Measurements from ENCODE around the gene PPA1. TPM values are rescaled to one million over a fixed set of nuclear protein-coding genes. Genes with fewer than 3 reads are reported as not detected.
"Not testable (repeated sequence)": the region's sequence is repeated elsewhere in the genome, so short reads cannot be mapped to it uniquely, and the experiment has no call there.

Gene PPA1
- total RNA-seq, 6 experiments from 2014 or later = 105 to 132 (median 121) TPM

- no peak for DNase-seq
- no peak overlapping the region for H3K4me3 Mint-ChIP-seq
- no peak overlapping the region for H3K27ac Mint-ChIP-seq
- H3K9me3 Mint-ChIP-seq = no peaks in the 10 kb centered on the region; the same call in 1 of the 2 replicates
- H3K27me3 Mint-ChIP-seq (ENCODE audit: insufficient read depth) = peaks cover 63% of the 10 kb centered on the region
- H3K36me3 Mint-ChIP-seq (ENCODE audit: low read depth) = no peaks in the 10 kb centered on the region
- H3K4me1 Mint-ChIP-seq (ENCODE audit: low read depth) = no peaks in the 10 kb centered on the region
- TF ChIP-seq, protein P1, sequence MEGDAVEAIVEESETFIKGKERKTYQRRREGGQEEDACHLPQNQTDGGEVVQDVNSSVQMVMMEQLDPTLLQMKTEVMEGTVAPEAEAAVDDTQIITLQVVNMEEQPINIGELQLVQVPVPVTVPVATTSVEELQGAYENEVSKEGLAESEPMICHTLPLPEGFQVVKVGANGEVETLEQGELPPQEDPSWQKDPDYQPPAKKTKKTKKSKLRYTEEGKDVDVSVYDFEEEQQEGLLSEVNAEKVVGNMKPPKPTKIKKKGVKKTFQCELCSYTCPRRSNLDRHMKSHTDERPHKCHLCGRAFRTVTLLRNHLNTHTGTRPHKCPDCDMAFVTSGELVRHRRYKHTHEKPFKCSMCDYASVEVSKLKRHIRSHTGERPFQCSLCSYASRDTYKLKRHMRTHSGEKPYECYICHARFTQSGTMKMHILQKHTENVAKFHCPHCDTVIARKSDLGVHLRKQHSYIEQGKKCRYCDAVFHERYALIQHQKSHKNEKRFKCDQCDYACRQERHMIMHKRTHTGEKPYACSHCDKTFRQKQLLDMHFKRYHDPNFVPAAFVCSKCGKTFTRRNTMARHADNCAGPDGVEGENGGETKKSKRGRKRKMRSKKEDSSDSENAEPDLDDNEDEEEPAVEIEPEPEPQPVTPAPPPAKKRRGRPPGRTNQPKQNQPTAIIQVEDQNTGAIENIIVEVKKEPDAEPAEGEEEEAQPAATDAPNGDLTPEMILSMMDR (IDR thresholded peaks at IDR 0.05) = no peak
Measured at GRCh38 chr10:70253878-70254765, 20.9 kb upstream of the PPA1 start.

- Mint-ChIP-seq H3K27ac (no peak overlapping the region), H3K9me3 (no peaks in the 10 kb centered on the region; the same call in 1 of the 2 replicates), H3K27me3 (ENCODE audit: insufficient read depth) (peaks cover 61% of the 10 kb centered on the region), H3K4me1 (ENCODE audit: low read depth) (no peaks in the 10 kb centered on the region), H3K4me3 (no peak overlapping the region), H3K36me3 (ENCODE audit: low read depth) (no peaks in the 10 kb centered on the region)
- TF ChIP-seq, protein P1 (IDR thresholded peaks at IDR 0.05) = no peak
- no peak for DNase-seq
Measured at GRCh38 chr10:70250961-70251680, 17.9 kb upstream of the PPA1 start.

- no peak overlapping the region for H3K4me3 Mint-ChIP-seq
- no peaks in the 10 kb centered on the region; the same call in 1 of the 2 replicates for H3K9me3 Mint-ChIP-seq
- peaks cover 57% of the 10 kb centered on the region for H3K27me3 Mint-ChIP-seq (ENCODE audit: insufficient read depth)
- no peak overlapping the region for H3K27ac Mint-ChIP-seq
- TF ChIP-seq, protein P1 (IDR thresholded peaks at IDR 0.05) = no peak
- DNase-seq = no peak
- H3K36me3 Mint-ChIP-seq (ENCODE audit: low read depth) = no peaks in the 10 kb centered on the region
- no peaks in the 10 kb centered on the region for H3K4me1 Mint-ChIP-seq (ENCODE audit: low read depth)
Measured at GRCh38 chr10:70247360-70247759, 14.1 kb upstream of the PPA1 start.

DNA sequence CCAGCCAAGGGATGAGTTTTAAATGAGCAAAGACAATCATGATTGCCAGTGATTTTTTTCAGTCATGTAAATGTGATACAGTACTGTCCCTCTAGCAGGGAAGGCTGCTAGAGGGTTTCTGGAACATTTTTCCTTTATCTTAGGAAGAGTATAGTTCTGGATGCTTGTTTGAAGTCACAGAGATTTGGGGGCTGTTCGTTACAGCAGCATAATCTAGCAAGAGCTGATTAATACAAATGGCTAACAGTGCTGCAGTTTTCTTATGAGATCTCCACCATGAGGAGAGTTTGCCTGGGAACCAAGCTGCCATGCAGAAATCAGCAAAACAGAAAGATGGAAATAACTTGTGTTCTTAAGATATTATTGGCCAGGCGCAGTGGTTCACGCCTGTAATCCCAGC is 7.9 kb upstream of the PPA1 start:
- no peak overlapping the region for H3K27ac Mint-ChIP-seq
- H3K4me3 Mint-ChIP-seq = no peak overlapping the region
- H3K27me3 Mint-ChIP-seq (ENCODE audit: insufficient read depth) = peaks cover 29% of the 10 kb centered on the region
- no peaks in the 10 kb centered on the region for H3K4me1 Mint-ChIP-seq (ENCODE audit: low read depth)
- DNase-seq = no peak
- TF ChIP-seq, protein P1 (IDR thresholded peaks at IDR 0.05) = no peak
- no peaks in the 10 kb centered on the region for H3K36me3 Mint-ChIP-seq (ENCODE audit: low read depth)
- H3K9me3 Mint-ChIP-seq = peaks cover 7% of the 10 kb centered on the region

DNA sequence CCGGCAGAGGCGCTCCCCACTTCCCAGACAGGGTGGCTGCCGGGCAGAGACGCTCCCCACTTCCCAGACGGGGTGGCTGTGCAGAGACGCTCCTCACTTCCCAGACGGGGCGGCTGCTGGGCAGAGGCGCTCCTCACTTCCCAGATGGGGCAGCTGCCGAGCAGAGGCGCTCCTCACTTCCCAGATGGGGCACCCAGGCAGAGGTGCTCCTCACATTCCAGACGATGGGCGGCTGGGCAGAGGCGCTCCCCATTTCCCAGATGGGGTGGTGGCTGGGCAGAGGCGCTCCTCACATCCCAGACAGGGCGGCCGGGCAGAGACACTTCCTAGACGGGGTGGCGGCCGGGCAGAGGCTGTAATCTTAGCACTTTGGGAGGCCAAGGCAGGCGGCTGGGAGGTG is 6.8 kb upstream of the PPA1 start:
- H3K4me1 Mint-ChIP-seq (ENCODE audit: low read depth); H3K4me3 Mint-ChIP-seq; H3K27ac Mint-ChIP-seq; H3K9me3 Mint-ChIP-seq; H3K36me3 Mint-ChIP-seq (ENCODE audit: low read depth); DNase-seq: not testable (repeated sequence)
- H3K27me3 Mint-ChIP-seq (ENCODE audit: insufficient read depth) = peaks cover 20% of the 10 kb centered on the region

DNA sequence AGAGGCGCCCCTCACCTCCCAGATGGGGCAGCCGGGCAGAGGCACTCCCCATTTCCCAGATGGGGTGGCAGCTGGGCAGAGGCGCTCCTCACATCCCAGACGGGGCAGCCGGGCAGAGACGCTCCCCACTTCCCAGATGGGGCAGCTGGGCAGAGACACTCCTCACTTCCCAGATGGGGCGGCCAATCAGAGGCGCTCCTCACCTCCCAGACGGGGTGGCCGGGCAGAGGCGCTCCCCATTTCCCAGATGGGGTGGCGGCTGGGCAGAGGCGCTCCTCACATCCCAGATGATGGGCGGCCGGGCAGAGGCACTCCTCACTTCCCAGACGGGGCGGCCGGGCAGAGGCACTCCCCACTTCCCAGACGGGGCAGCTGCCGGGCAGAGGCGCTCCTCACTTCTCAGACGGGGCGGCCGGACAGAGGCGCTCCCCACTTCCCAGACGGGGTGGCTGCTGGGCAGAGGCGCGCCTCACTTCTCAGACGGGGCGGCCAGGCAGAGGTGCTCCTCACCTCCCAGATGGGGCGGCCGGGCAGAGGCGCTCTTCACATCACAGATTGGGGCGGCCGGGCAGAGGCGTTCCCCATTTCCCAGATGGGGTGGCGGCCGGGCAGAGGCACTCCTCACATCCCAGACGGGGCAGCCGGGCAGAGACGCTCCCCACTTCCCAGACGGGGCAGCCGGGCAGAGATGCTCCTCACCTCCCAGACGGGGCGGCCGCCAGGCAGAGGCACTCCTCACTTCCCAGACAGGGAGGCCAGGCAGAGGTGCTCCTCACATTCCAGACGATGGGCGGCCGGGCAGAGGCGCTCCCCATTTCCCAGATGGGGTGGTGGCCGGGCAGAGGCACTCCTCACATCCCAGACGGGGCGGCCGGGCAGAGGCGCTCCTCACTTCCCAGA is 6.1 kb upstream of the PPA1 start:
- not testable (repeated sequence) for H3K9me3 Mint-ChIP-seq; H3K27ac Mint-ChIP-seq; H3K4me3 Mint-ChIP-seq; DNase-seq; H3K36me3 Mint-ChIP-seq (ENCODE audit: low read depth)
- peaks cover 12% of the 10 kb centered on the region for H3K4me1 Mint-ChIP-seq (ENCODE audit: low read depth)
- peaks cover 15% of the 10 kb centered on the region for H3K27me3 Mint-ChIP-seq (ENCODE audit: insufficient read depth)

DNA sequence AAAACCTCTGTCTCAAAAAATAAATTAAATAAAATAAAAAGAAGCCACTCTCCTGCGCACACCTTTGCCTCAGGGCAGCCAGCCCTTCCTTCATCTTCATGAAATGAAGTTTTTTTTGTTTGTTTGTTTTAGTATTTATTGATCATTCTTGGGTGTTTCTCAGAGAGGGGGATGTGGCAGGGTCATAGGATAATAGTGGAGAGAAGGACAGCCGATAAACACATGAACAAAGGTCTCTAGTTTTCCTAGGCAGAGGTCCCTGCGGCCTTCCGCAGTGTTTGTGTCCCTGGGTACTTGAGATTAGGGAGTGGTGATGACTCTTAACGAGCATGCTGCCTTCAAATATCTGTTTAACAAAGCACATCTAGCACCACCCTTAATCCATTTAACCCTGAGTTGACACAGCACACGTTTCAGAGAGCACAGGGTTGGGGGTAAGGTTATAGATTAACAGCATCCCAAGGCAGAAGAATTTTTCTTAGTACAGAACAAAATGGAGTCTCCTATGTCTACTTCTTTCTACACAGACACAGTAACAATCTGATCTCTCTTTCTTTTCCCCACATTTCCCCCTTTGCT is 4.8 kb upstream of the PPA1 start:
- H3K4me3 Mint-ChIP-seq; H3K27ac Mint-ChIP-seq; H3K9me3 Mint-ChIP-seq; H3K36me3 Mint-ChIP-seq (ENCODE audit: low read depth); DNase-seq: not testable (repeated sequence)
- Mint-ChIP-seq H3K27me3 (ENCODE audit: insufficient read depth) (peaks cover 12% of the 10 kb centered on the region), H3K4me1 (ENCODE audit: low read depth) (peaks cover 20% of the 10 kb centered on the region)

Data from HFFc6 (cell line).